Measurements from ENCODE around the gene NFE2L3. TPM values are rescaled to one million over a fixed set of nuclear protein-coding genes. Genes with fewer than 3 reads are reported as not detected.

NFE2L3 gene
- total and polyA plus RNA-seq, 9 of the 15 experiments (the other 6 are each of a cell fraction or from before 2014, with no cell fraction given) = 2.9 to 16.9 (median 12.4) TPM

- TF ChIP-seq ZBTB11 (CRISPR knock-in tag; IDR thresholded peaks at IDR 0.05) (peak in 1 of 3 experiments; percentile 74; a peak in 2 of 6 replicates), ZNF445 (CRISPR knock-in tag; IDR thresholded peaks at IDR 0.05; ENCODE audit: low read depth) (peak; percentile 50; the same call in 1 of the 2 replicates), ZMIZ1 (IDR thresholded peaks at IDR 0.05; ENCODE audit: low read depth in 2 of 2, low read length in 2 of 2) (no peak), RBBP5 (IDR thresholded peaks at IDR 0.05; ENCODE audit: borderline replicate concordance, insufficient read depth, low read length, poor library complexity, severe bottlenecking) (peak; percentile 50), HDGF (IDR thresholded peaks at IDR 0.05) (peak; percentile 89; the same call in 1 of the 2 replicates), ARID2 (IDR thresholded peaks at IDR 0.05) (no peak), CHD4 (IDR thresholded peaks at IDR 0.05; ENCODE audit: insufficient read depth, insufficient replicate concordance, low read depth, low read length, poor library complexity, severe bottlenecking) (no peak), SUPT5H (IDR thresholded peaks at IDR 0.05) (0 out of 2 replicates have a peak, but pooled peaks have one; percentile 36), ZNF778 (CRISPR knock-in tag; IDR thresholded peaks at IDR 0.05) (no peak), RNF2 (IDR thresholded peaks at IDR 0.05) (peak; percentile 70; the same call in 1 of the 2 replicates), FOXP1 (CRISPR knock-in tag; IDR thresholded peaks at IDR 0.05) (no peak), ZBTB26 (CRISPR knock-in tag; IDR thresholded peaks at IDR 0.05) (no peak), CXXC5 (CRISPR knock-in tag; IDR thresholded peaks at IDR 0.05) (peak; percentile 61; the same call in 1 of the 2 replicates), FOXK2 (conservative IDR thresholded peaks at IDR 0.05 in 1 of 2, IDR thresholded peaks at IDR 0.05 in 1 of 2; ENCODE audit: low read depth in 2 of 2) (0 out of 4 replicates have a peak, but pooled peaks of 1 of the 2 experiments have one; percentile 30), SIN3A (IDR thresholded peaks at IDR 0.05; ENCODE audit: borderline replicate concordance in 2 of 2, control insufficient read depth in 1 of 2, low read depth in 2 of 2, low read length in 2 of 2) (no peak), MTA1 (IDR thresholded peaks at IDR 0.05; ENCODE audit: borderline replicate concordance) (peak; percentile 76; the same call in 1 of the 2 replicates)
- TF ChIP-seq, protein P1, sequence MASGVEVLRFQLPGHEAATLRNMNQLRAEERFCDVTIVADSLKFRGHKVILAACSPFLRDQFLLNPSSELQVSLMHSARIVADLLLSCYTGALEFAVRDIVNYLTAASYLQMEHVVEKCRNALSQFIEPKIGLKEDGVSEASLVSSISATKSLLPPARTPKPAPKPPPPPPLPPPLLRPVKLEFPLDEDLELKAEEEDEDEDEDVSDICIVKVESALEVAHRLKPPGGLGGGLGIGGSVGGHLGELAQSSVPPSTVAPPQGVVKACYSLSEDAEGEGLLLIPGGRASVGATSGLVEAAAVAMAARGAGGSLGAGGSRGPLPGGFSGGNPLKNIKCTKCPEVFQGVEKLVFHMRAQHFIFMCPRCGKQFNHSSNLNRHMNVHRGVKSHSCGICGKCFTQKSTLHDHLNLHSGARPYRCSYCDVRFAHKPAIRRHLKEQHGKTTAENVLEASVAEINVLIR (CRISPR knock-in tag; IDR thresholded peaks at IDR 0.05) = peak; percentile 47; the same call in 1 of the 2 replicates
Observed at GRCh38 chr7:26233902-26234511, 82.0 kb downstream of the NFE2L3 start (continued).
